ENCODE data around the gene DCLRE1C. TPM values are rescaled to one million over a fixed set of nuclear protein-coding genes. Genes with fewer than 3 reads are reported as not detected.
"Not testable (repeated sequence)": the region's sequence is repeated elsewhere in the genome, so short reads cannot be mapped to it uniquely, and the experiment has no call there.

The DCLRE1C gene
- total and polyA plus RNA-seq, 11 donors = 2.0 to 9.6 (median 5.3) TPM

- Histone ChIP-seq H3K4me3 (no peak overlapping the region), H3K36me3 (no peaks in the 10 kb centered on the region), H3K27me3 (peaks cover 0 to 5% (median 0%) of the 10 kb centered on the region in 9 donors), H3K4me1 (no peaks in the 10 kb centered on the region), H3K9me3 (no peaks in the 10 kb centered on the region), H3K27ac (no peak overlapping the region)
- ATAC-seq (no peak), DNase-seq (no peak)
- TF ChIP-seq POLR2A (IDR thresholded peaks at IDR 0.05) = no peak
- TF ChIP-seq CTCF (IDR thresholded peaks at IDR 0.05) = no peak
- WGBS, 4 donors = 90 to 94% (median 93%) methylated on average over 3 of the region's 3 CpGs
- intact Hi-C loops (cut with DNase I) = no loop called here
These were observed 28.8 kb upstream of the DCLRE1C start for GRCh38 chr10:14982744-14983143.

GRCh38 chr10:14975672-14976273 is 21.9 kb upstream of the DCLRE1C start:
- intact Hi-C loops (cut with DNase I) = loop anchor here in 2 of 10 donors (10.0 kb wide), 1 partner anchor 471 kb away; no protein-coding TSS in a partner anchor
- H3K9me3 ChIP-seq = no peaks in the 10 kb centered on the region
- H3K4me3 ChIP-seq = no peak overlapping the region
- H3K36me3 ChIP-seq = no peaks in the 10 kb centered on the region
- WGBS, 4 donors = 22 to 32% (median 26%) methylated on average over 21 of the region's 21 CpGs
- no peaks in the 10 kb centered on the region for H3K4me1 ChIP-seq
- H3K27ac ChIP-seq = no peak overlapping the region
- no peak for TF ChIP-seq POLR2A (IDR thresholded peaks at IDR 0.05)
- no peak for TF ChIP-seq CTCF (IDR thresholded peaks at IDR 0.05)
- DNase-seq = no peak
- no peak for ATAC-seq
- peaks cover 0 to 16% (median 0%) of the 10 kb centered on the region in 9 donors for H3K27me3 ChIP-seq

- DNase-seq, ATAC-seq, H3K4me1 ChIP-seq, H3K4me3 ChIP-seq, H3K27ac ChIP-seq, H3K36me3 ChIP-seq, H3K9me3 ChIP-seq: not testable (repeated sequence)
- whole genome bisulfite sequencing, 4 donors = 25 to 60% (median 48%) methylated on average over 15 of the region's 15 CpGs
- peaks cover 0 to 16% (median 0%) of the 10 kb centered on the region in 9 donors for H3K27me3 ChIP-seq
- intact Hi-C loops (cut with DNase I) = loop anchor here in 3 of 10 donors (5.0 to 10.0 kb wide), 2 partner anchors 437 to 470 kb away; no protein-coding TSS in a partner anchor
These were observed 20.5 kb upstream of the DCLRE1C start for GRCh38 chr10:14974153-14974998.

- Histone ChIP-seq H3K4me1 (no peaks in the 10 kb centered on the region), H3K27ac (no peak overlapping the region), H3K9me3 (no peaks in the 10 kb centered on the region), H3K36me3 (no peaks in the 10 kb centered on the region), H3K27me3 (peaks cover 0 to 16% (median 0%) of the 10 kb centered on the region in 9 donors), H3K4me3 (no peak overlapping the region)
- intact Hi-C loops (cut with DNase I) = loop anchor here in 3 of 10 donors (5.0 to 10.0 kb wide), 2 partner anchors 435 to 467 kb away; no protein-coding TSS in a partner anchor
- WGBS, 4 donors = 50 to 59% (median 58%) methylated on average over 4 of the region's 4 CpGs
- TF ChIP-seq POLR2A (IDR thresholded peaks at IDR 0.05) (no peak), CTCF (IDR thresholded peaks at IDR 0.05) (peak; percentile 27 to 66 (median 53))
- DNase-seq = peak in 1 of 5 donors; percentile 36
- ATAC-seq = no peak
These were observed 18.1 kb upstream of the DCLRE1C start for GRCh38 chr10:14971867-14972448.
